ENCODE data around the gene ZNF681. TPM values are rescaled to one million over a fixed set of nuclear protein-coding genes. Genes with fewer than 3 reads are reported as not detected.
"Not testable (repeated sequence)": the region's sequence is repeated elsewhere in the genome, so short reads cannot be mapped to it uniquely, and the experiment has no call there.

Gene ZNF681
- polyA plus RNA-seq, 3 donors from 2014 or later, result 0.13 to 1.6 (median 0.63) TPM

DNA sequence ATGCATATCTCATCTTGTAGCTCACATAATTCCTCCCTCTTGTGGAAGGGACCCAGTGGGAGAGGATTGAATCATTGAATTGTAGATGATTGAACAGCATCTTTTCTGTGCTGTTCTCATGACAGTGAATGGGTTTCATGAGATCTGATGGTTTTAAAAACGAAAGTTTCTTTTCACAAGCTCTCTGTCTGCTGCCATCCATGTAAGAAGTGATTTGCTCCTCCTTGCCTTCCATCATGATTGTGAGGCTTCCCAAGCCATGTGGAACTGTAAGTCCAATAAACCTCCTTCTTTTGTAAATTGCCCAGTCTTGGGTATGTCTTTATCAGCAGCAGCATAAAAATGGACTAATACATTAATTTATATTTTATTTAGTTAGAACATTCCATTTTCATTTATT, 52.0 kb downstream of the ZNF681 start:
- Mint-ChIP-seq H3K27ac (no peak overlapping the region), H3K9me3 (peaks cover 0 to 4% (median under 1%) of the 10 kb centered on the region in 6 donors), H3K4me3 (no peak overlapping the region), H3K4me1 (no peaks in the 10 kb centered on the region), H3K36me3 (no peaks in the 10 kb centered on the region), H3K27me3 (ENCODE audit: low read depth in 3 of 3) (peaks cover 0 to 4% (median 0%) of the 10 kb centered on the region in 3 donors)
- DNase-seq, result no peak

DNA sequence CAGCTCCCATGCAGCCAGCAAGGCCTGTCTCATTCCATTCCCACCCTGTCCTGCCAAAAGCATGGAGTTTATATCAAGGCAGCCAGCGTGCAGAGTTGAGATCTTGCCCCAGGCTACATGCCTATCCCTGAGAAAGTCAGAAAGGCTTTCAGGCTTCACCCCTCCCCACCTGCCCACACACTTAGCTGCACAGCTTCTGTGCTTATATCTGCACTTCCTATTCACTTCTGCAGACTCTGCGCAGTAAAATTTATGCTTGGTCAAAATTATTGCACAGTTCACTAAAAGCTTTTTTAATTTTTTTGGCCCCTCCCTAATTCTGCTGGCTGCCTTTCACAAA, 59.2 kb downstream of the ZNF681 start:
- Mint-ChIP-seq H3K27ac (no peak overlapping the region), H3K9me3 (peaks cover 0 to 4% (median 0%) of the 10 kb centered on the region in 6 donors), H3K4me3 (no peak overlapping the region), H3K36me3 (peaks cover 0 to 7% (median 0%) of the 10 kb centered on the region in 3 donors), H3K27me3 (ENCODE audit: low read depth in 3 of 3) (peaks cover 2 to 5% (median 4%) of the 10 kb centered on the region in 3 donors), H3K4me1 (no peaks in the 10 kb centered on the region)
- no peak for DNase-seq

DNA sequence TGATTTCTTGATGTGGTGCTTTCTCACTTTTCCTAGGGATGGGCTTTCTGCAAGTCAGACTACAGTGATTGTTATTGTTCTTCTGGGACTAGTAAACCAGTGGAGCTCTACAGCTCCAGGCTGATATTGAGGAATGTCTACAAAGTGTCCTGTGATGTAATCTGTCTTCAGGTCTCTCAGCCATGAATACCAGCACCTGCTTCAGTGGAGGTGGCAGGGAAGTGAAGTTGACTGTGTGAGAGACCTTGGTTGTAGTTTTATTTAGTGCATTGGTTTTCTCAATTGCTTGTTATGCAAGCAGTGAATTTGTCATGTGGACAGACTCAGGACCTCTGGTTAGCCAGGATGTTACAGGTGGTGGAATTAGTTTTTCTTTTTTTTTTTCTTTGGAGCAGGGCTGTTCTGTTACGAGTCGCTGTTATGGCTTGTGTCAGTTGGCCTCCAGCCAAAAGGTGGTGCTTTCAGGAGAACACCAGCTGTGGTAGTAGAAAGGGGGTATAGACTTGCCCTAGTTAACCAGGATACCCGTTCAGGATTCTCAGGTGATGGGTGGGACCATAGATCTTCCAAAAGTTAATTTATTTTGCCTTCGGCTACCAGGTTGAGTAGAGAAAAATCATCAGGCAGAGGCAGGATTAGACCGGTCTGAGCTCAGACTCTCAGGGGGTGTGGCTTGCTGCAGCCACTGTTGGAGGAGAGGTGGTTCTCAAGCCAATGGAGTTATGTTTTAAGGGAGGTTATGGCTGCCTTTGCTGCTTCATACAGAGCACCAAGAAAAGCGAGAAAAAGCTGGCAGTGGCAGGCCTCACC, 59.8 kb downstream of the ZNF681 start:
- Mint-ChIP-seq H3K27me3 (ENCODE audit: low read depth in 3 of 3) (peaks cover 2 to 5% (median 4%) of the 10 kb centered on the region in 3 donors), H3K27ac (no peak overlapping the region), H3K9me3 (peaks cover 0 to 4% (median 0%) of the 10 kb centered on the region in 6 donors), H3K4me1 (no peaks in the 10 kb centered on the region), H3K4me3 (no peak overlapping the region), H3K36me3 (peaks cover 0 to 7% (median 0%) of the 10 kb centered on the region in 3 donors)
- DNase-seq, result no peak

DNA sequence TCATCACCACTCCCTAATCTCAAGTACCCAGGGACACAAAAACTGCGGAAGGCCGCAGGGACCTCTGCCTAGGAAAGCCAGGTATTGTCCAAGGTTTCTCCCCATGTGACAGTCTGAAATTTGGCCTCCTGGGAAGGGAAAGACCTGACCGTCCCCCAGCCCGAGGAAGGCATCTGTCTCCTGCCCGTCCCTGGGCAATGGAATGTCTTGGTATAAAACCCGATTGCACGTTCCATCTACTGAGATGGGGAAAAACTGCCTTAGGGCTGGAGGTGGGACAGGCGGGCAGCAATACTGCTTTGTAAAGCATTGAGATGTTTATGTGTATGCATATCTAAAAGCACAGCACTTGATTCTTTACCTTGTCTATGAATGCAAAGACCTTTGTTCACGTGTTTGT, 65.8 kb downstream of the ZNF681 start:
- not testable (repeated sequence) for H3K27me3 Mint-ChIP-seq (ENCODE audit: low read depth in 3 of 3); H3K36me3 Mint-ChIP-seq; DNase-seq; H3K9me3 Mint-ChIP-seq; H3K27ac Mint-ChIP-seq; H3K4me3 Mint-ChIP-seq; H3K4me1 Mint-ChIP-seq

Other genes starting within 250 kb of the ZNF681 start
- 10 to 100 TPM in 2 of 3 donors, 1 to 10 TPM in 1; 9.5 to 15.1 (median 14.7) TPM for gene ZNF675, start 71.7 kb downstream of the ZNF681 start, polyA plus RNA-seq
- gene ZNF726, start 156.0 kb upstream of the ZNF681 start, polyA plus RNA-seq, result 1 to 10 TPM in 2 of 3 donors, not detected in 1; 1.4 to 1.8 TPM